ENCODE results near the gene TUBA4A.
"Not testable (repeated sequence)": the region's sequence is repeated elsewhere in the genome, so short reads cannot be mapped to it uniquely, and the experiment has no call there.

The TUBA4A gene

DNA sequence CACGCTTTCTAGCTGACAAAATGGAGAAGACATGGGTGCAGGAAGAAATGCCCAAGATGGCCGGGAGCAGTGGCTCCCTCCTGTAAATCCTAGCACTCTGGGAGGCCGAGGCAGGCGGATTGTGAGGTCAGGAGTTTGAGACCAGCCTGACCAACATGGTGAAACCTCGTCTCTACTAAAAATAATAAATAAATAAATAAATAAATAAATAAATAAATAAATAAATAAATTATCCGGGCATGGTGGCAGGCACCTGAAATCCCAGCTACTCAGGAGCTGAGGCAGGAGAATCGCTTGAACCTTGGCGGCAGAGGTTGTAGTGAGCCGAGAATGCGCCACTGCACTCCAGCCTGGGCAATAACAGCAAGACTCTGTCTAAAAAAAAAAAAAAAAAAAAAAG is 5.2 kb upstream of the TUBA4A start:
- not testable (repeated sequence) for H3K27me3 ChIP-seq (ENCODE audit: low read depth, low read length); H3K9me3 ChIP-seq (ENCODE audit: control insufficient read depth in 1 of 2, low read length in 2 of 2); H3K36me3 ChIP-seq (ENCODE audit: control insufficient read depth in 1 of 2, insufficient read depth in 2 of 2, low read length in 2 of 2)

DNA sequence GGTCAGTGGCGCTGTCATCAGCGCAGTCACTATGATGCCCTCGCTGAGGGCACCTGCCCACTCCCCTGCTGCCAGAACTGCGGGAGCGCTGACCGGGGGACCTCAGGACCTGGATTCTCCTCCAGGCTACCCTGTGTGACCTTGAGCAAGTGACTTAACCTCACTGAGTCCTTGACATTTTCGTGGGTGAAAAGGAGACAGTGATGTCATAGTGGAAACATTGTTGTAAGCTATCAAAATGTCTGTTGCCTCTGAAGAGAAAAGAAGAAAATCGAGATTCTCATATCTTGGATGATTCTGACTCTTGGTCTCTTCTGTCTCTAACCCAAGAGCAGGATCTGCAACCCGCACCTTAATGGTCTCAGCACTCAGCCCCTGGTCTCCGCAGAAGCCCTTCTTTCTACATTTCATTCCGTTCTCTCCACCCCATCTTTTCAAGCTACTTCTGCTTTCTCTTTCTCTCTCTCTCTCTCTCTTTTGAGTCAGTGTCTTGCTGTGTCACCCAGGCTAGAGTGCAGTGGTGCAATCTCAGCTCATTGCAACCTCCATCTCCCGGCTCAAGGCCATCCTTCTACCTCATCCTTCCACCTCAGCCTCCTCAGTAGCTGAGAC is 978 bp upstream of the TUBA4A start:
- Histone ChIP-seq H3K4me3 (ENCODE audit: low read depth in 1 of 2, low read length in 2 of 2) (peak overlapping the region; percentile 75 to 84), H3K36me3 (ENCODE audit: control insufficient read depth in 1 of 2, insufficient read depth in 2 of 2, low read length in 2 of 2) (peaks cover 0 to 11% of the 10 kb centered on the region in 2 donors), H3K9me3 (ENCODE audit: control insufficient read depth in 1 of 2, low read length in 2 of 2) (no peaks in the 10 kb centered on the region), H3K27me3 (ENCODE audit: low read depth, low read length) (no peaks in the 10 kb centered on the region), H3K4me1 (ENCODE audit: control insufficient read depth in 1 of 2, insufficient read depth in 2 of 2, low read length in 2 of 2) (peaks cover 8 to 15% of the 10 kb centered on the region in 2 donors), H3K27ac (ENCODE audit: low read length) (peak overlapping the region; percentile 33)

More for the DNA sequence above, 5.2 kb upstream of the TUBA4A start:
- H3K4me1 ChIP-seq (ENCODE audit: control insufficient read depth in 1 of 2, insufficient read depth in 2 of 2, low read length in 2 of 2); H3K4me3 ChIP-seq (ENCODE audit: low read depth in 1 of 2, low read length in 2 of 2); H3K27ac ChIP-seq (ENCODE audit: low read length): not testable (repeated sequence)

- Histone ChIP-seq H3K9me3 (ENCODE audit: control insufficient read depth in 1 of 2, low read length in 2 of 2) (no peaks in the 10 kb centered on the region), H3K4me1 (ENCODE audit: control insufficient read depth in 1 of 2, insufficient read depth in 2 of 2, low read length in 2 of 2) (peaks cover 18 to 26% of the 10 kb centered on the region in 2 donors), H3K27me3 (ENCODE audit: low read depth, low read length) (no peaks in the 10 kb centered on the region), H3K4me3 (ENCODE audit: low read depth in 1 of 2, low read length in 2 of 2) (peak within 1 kb of the TSS; percentile 75 to 84), H3K36me3 (ENCODE audit: control insufficient read depth in 1 of 2, insufficient read depth in 2 of 2, low read length in 2 of 2) (peaks cover 3 to 21% of the 10 kb centered on the region in 2 donors), H3K27ac (ENCODE audit: low read length) (peak within 1 kb of the TSS; percentile 72)
These were observed 592 bp downstream of the TUBA4A start, which contains the start of gene TUBA4B for GRCh38 chr2:219252900-219253752. TUBA4B (plus strand) TSS chr2:219253243; CDS start chr2:219253408, 165 bp downstream.

- H3K4me1 ChIP-seq (ENCODE audit: control insufficient read depth in 1 of 2, insufficient read depth in 2 of 2, low read length in 2 of 2), result peaks cover 18 to 26% of the 10 kb centered on the region in 2 donors
- peaks cover 8 to 25% of the 10 kb centered on the region in 2 donors for H3K36me3 ChIP-seq (ENCODE audit: control insufficient read depth in 1 of 2, insufficient read depth in 2 of 2, low read length in 2 of 2)
- H3K9me3 ChIP-seq (ENCODE audit: control insufficient read depth in 1 of 2, low read length in 2 of 2), result no peaks in the 10 kb centered on the region
- peak overlapping the region; percentile 72 for H3K27ac ChIP-seq (ENCODE audit: low read length)
- H3K27me3 ChIP-seq (ENCODE audit: low read depth, low read length), result no peaks in the 10 kb centered on the region
- H3K4me3 ChIP-seq (ENCODE audit: low read depth in 1 of 2, low read length in 2 of 2), result peak overlapping the region; percentile 75 to 84
These were observed 1.2 kb downstream of the TUBA4A start for GRCh38 chr2:219252570-219252899.

GRCh38 chr2:219252084-219252483 is 1.6 kb downstream of the TUBA4A start:
- Histone ChIP-seq H3K27ac (ENCODE audit: low read length) (peak overlapping the region; percentile 72), H3K4me3 (ENCODE audit: low read depth in 1 of 2, low read length in 2 of 2) (peak overlapping the region in 1 of 2 donors; percentile 84), H3K4me1 (ENCODE audit: control insufficient read depth in 1 of 2, insufficient read depth in 2 of 2, low read length in 2 of 2) (peaks cover 18 to 31% of the 10 kb centered on the region in 2 donors), H3K27me3 (ENCODE audit: low read depth, low read length) (no peaks in the 10 kb centered on the region), H3K36me3 (ENCODE audit: control insufficient read depth in 1 of 2, insufficient read depth in 2 of 2, low read length in 2 of 2) (peaks cover 9 to 30% of the 10 kb centered on the region in 2 donors), H3K9me3 (ENCODE audit: control insufficient read depth in 1 of 2, low read length in 2 of 2) (no peaks in the 10 kb centered on the region)

DNA sequence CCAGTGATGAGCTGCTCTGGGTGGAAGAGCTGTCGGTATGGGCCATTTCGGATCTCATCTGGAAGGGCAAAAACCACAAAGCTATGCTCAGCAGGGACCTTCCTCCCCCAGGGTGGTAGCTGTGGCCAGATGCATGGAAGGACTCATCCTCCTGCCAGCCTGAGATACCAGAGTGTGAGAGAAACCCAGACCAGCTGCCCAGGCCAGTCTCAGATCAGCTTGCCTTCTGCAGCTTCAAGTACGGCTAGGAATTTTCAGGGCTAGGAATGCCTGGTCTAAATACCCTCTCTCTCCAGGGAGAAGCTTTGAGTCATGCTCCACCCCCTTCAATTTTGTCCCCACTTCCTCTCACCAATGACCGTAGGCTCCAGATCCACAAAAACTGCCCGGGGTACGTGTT is 2.1 kb downstream of the TUBA4A start:
- peaks cover 22 to 33% of the 10 kb centered on the region in 2 donors for H3K4me1 ChIP-seq (ENCODE audit: control insufficient read depth in 1 of 2, insufficient read depth in 2 of 2, low read length in 2 of 2)
- peaks cover 13 to 34% of the 10 kb centered on the region in 2 donors for H3K36me3 ChIP-seq (ENCODE audit: control insufficient read depth in 1 of 2, insufficient read depth in 2 of 2, low read length in 2 of 2)
- no peaks in the 10 kb centered on the region for H3K9me3 ChIP-seq (ENCODE audit: control insufficient read depth in 1 of 2, low read length in 2 of 2)
- H3K4me3 ChIP-seq (ENCODE audit: low read depth in 1 of 2, low read length in 2 of 2), result peak overlapping the region in 1 of 2 donors; percentile 84
- H3K27ac ChIP-seq (ENCODE audit: low read length), result no peak overlapping the region
- H3K27me3 ChIP-seq (ENCODE audit: low read depth, low read length), result no peaks in the 10 kb centered on the region

DNA sequence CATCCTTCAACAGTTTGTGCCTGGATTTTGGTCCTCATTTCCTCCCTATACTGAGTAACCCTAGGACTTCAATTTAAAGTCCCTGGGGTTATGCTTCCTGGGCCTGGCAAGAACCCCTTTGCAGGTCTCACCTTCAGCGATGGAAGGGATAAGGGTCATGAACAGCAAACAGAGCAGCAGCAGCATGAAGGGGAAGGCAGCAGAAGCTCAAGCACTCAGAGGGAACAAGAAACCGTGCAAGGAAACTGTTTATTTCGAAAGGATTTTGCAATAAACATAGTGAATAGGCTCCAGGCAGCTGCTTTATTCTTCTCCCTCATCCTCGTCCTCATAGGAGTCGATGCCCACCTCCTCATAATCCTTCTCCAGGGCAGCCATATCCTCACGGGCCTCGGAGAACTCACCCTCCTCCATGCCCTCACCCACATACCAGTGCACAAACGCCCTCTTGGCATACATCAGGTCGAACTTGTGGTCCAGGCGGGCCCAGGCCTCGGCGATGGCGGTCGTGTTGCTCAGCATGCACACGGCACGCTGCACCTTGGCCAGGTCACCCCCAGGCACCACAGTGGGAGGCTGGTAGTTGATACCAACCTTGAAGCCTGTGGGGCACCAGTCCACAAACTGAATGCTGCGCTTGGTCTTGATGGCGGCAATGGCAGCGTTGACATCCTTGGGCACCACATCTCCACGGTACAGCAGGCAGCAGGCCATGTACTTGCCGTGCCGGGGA is 3.5 kb downstream of the TUBA4A start:
- H3K4me1 ChIP-seq (ENCODE audit: control insufficient read depth in 1 of 2, insufficient read depth in 2 of 2, low read length in 2 of 2), result peaks cover 30 to 45% of the 10 kb centered on the region in 2 donors
- H3K27me3 ChIP-seq (ENCODE audit: low read depth, low read length), result no peaks in the 10 kb centered on the region
- peak overlapping the region; percentile 90 for H3K27ac ChIP-seq (ENCODE audit: low read length)
- peak overlapping the region in 1 of 2 donors; percentile 2 for H3K4me3 ChIP-seq (ENCODE audit: low read depth in 1 of 2, low read length in 2 of 2)
- peaks cover 14 to 34% of the 10 kb centered on the region in 2 donors for H3K36me3 ChIP-seq (ENCODE audit: control insufficient read depth in 1 of 2, insufficient read depth in 2 of 2, low read length in 2 of 2)
- no peaks in the 10 kb centered on the region for H3K9me3 ChIP-seq (ENCODE audit: control insufficient read depth in 1 of 2, low read length in 2 of 2)

DNA sequence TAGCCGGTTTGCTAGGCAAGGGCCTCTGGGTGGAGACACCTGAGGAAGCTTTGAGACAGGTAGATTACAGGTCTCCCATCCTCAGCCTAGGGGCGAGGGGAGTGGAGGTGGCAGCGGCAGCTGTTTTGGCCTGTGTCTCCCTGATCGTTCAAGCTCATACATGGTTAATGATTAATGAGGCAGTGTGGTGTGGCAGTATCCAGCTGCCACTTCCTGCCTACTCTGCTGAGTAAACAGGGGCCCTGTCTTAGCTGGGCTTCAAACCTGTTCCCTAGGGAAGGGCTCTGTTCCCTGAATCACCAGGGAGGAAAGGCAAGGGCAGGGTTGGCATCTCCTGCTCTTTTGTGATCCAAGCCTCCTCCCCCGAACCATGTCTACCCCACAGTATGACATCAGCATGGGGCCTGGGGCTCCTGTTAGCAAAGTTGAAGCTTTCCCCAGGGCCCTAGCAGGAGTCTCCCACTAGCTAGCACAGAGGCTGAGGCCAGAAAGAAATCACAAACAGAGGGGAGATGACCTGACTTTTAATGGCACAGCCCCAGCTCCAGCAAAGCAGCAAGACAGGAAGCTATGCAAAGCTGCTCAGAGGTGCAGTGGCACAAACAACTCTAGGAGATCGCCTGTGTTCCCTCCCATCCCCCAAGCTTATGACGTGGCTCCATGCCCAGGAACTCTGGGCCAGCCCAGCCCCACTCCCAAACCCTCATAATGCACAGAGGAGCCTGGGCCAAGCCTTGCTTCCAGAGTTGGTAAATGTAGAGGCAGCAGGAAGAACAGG is 4.3 kb downstream of the TUBA4A start:
- Histone ChIP-seq H3K36me3 (ENCODE audit: control insufficient read depth in 1 of 2, insufficient read depth in 2 of 2, low read length in 2 of 2) (peaks cover 14 to 34% of the 10 kb centered on the region in 2 donors), H3K4me3 (ENCODE audit: low read depth in 1 of 2, low read length in 2 of 2) (peak overlapping the region in 1 of 2 donors; percentile 2), H3K4me1 (ENCODE audit: control insufficient read depth in 1 of 2, insufficient read depth in 2 of 2, low read length in 2 of 2) (peaks cover 30 to 52% of the 10 kb centered on the region in 2 donors)

GRCh38 chr2:219248845-219249202 is 4.9 kb downstream of the TUBA4A start:
- Histone ChIP-seq H3K4me3 (ENCODE audit: low read depth in 1 of 2, low read length in 2 of 2) (peak overlapping the region in 1 of 2 donors; percentile 2), H3K9me3 (ENCODE audit: control insufficient read depth in 1 of 2, low read length in 2 of 2) (no peaks in the 10 kb centered on the region), H3K4me1 (ENCODE audit: control insufficient read depth in 1 of 2, insufficient read depth in 2 of 2, low read length in 2 of 2) (peaks cover 30 to 56% of the 10 kb centered on the region in 2 donors), H3K27ac (ENCODE audit: low read length) (peak overlapping the region; percentile 90), H3K27me3 (ENCODE audit: low read depth, low read length) (no peaks in the 10 kb centered on the region), H3K36me3 (ENCODE audit: control insufficient read depth in 1 of 2, insufficient read depth in 2 of 2, low read length in 2 of 2) (peaks cover 14 to 34% of the 10 kb centered on the region in 2 donors)

More for the DNA sequence above, 4.3 kb downstream of the TUBA4A start:
- H3K27ac ChIP-seq (ENCODE audit: low read length), result peak overlapping the region; percentile 90
- H3K9me3 ChIP-seq (ENCODE audit: control insufficient read depth in 1 of 2, low read length in 2 of 2), result no peaks in the 10 kb centered on the region
- no peaks in the 10 kb centered on the region for H3K27me3 ChIP-seq (ENCODE audit: low read depth, low read length)

- Histone ChIP-seq H3K4me3 (ENCODE audit: low read depth in 1 of 2, low read length in 2 of 2) (no peak overlapping the region), H3K27ac (ENCODE audit: low read length) (peak overlapping the region; percentile 90), H3K36me3 (ENCODE audit: control insufficient read depth in 1 of 2, insufficient read depth in 2 of 2, low read length in 2 of 2) (peaks cover 14 to 34% of the 10 kb centered on the region in 2 donors), H3K4me1 (ENCODE audit: control insufficient read depth in 1 of 2, insufficient read depth in 2 of 2, low read length in 2 of 2) (peaks cover 30 to 56% of the 10 kb centered on the region in 2 donors), H3K27me3 (ENCODE audit: low read depth, low read length) (no peaks in the 10 kb centered on the region), H3K9me3 (ENCODE audit: control insufficient read depth in 1 of 2, low read length in 2 of 2) (no peaks in the 10 kb centered on the region)
These were observed 5.8 kb downstream of the TUBA4A start for GRCh38 chr2:219247678-219248642.
